BLaER1 (cell line): Measurements from ENCODE around the gene SPRING1.

ENCODE experiments used
- H3K27ac ChIP-seq: shearing (Covaris generic); formaldehyde crosslinking; 2 replicates; pipeline ENCODE4 v1.8.1; 2022
- H3K27me3 ChIP-seq: shearing (Covaris generic); formaldehyde crosslinking; 2 replicates; pipeline ENCODE4 v1.8.1; 2022
- H3K36me3 ChIP-seq: shearing (Covaris generic); formaldehyde crosslinking; 2 replicates; pipeline ENCODE4 v1.8.1; 2022
- H3K4me1 ChIP-seq: shearing (Covaris generic); formaldehyde crosslinking; 2 replicates; pipeline ENCODE4 v1.8.1; 2022
- H3K4me2 ChIP-seq: shearing (Covaris generic); formaldehyde crosslinking; 2 replicates; pipeline ENCODE4 v1.8.1; 2022
- H3K4me3 ChIP-seq: shearing (Covaris generic); formaldehyde crosslinking; 2 replicates; pipeline ENCODE4 v1.8.1; 2022
- H3K9ac ChIP-seq: shearing (Covaris generic); formaldehyde crosslinking; 2 replicates; pipeline ENCODE4 v1.8.1; 2022
- H3K9me3 ChIP-seq: shearing (Covaris generic); formaldehyde crosslinking; 2 replicates; pipeline ENCODE4 v1.8.1; 2022
- H4K20me1 ChIP-seq: shearing (Covaris generic); formaldehyde crosslinking; 2 replicates; pipeline ENCODE4 v1.8.1; 2022
- Cebpa-rat ChIP-seq: shearing (Covaris generic); IDR thresholded peaks from 2 replicates; pipeline ENCODE4 v1.8.1; 2022

SPRING1 gene

DNA sequence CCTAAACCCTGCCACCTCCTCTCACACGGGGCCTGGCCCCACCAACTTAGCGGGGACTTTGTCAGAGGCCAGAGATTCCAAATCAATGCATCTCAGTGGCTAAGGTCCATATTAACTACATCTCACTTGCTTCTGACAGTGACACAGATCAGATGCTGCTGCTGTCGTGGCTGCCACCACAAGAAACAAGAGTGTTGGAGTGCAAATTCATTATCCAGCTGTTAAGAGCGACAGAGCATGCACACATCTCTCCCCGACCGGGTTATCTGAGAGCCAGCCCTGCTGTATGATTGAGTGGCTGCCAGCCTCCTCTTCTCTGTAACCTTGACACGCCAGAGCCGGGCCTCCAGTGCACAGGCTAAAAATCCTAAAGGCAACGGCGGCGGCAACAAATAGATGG lies 40.2 kb downstream of the SPRING1 start:
- TF ChIP-seq Cebpa-rat = no peak
- H3K27me3 ChIP-seq = no peaks in the 10 kb centered on the region
- no peaks in the 10 kb centered on the region for H4K20me1 ChIP-seq
- peaks cover 69% of the 10 kb centered on the region for H3K4me1 ChIP-seq
- H3K9ac ChIP-seq = no peak overlapping the region
- peak overlapping the region; percentile 95 for H3K4me2 ChIP-seq
- H3K9me3 ChIP-seq = no peaks in the 10 kb centered on the region
- no peaks in the 10 kb centered on the region for H3K36me3 ChIP-seq
- H3K27ac ChIP-seq = no peak overlapping the region
- no peak overlapping the region for H3K4me3 ChIP-seq

- Histone ChIP-seq H3K4me1 (peaks cover 73% of the 10 kb centered on the region), H3K9ac (no peak overlapping the region), H3K9me3 (no peaks in the 10 kb centered on the region), H3K27ac (no peak overlapping the region), H3K36me3 (no peaks in the 10 kb centered on the region), H3K27me3 (no peaks in the 10 kb centered on the region), H3K4me2 (peak overlapping the region; percentile 95), H3K4me3 (no peak overlapping the region), H4K20me1 (no peaks in the 10 kb centered on the region)
- no peak for TF ChIP-seq Cebpa-rat
Measured at GRCh38 chr12:116697305-116697704, 40.6 kb downstream of the SPRING1 start.

- H3K4me1 ChIP-seq = peaks cover 92% of the 10 kb centered on the region
- no peaks in the 10 kb centered on the region for H4K20me1 ChIP-seq
- peak overlapping the region; percentile 56; the same call in 1 of the 2 replicates for H3K9ac ChIP-seq
- H3K27ac ChIP-seq = peak overlapping the region; percentile 61
- peak overlapping the region; percentile 63 for H3K4me3 ChIP-seq
- no peaks in the 10 kb centered on the region for H3K36me3 ChIP-seq
- no peaks in the 10 kb centered on the region for H3K9me3 ChIP-seq
- H3K27me3 ChIP-seq = no peaks in the 10 kb centered on the region
- peak overlapping the region; percentile 95 for H3K4me2 ChIP-seq
- no peak for TF ChIP-seq Cebpa-rat
Measured at GRCh38 chr12:116695464-116695725, 42.5 kb downstream of the SPRING1 start.

GRCh38 chr12:116694653-116695463 lies 43.0 kb downstream of the SPRING1 start:
- peak; percentile 72 for TF ChIP-seq Cebpa-rat
- peak overlapping the region; percentile 63 for H3K4me3 ChIP-seq
- H3K4me1 ChIP-seq = peaks cover 97% of the 10 kb centered on the region
- H3K4me2 ChIP-seq = peak overlapping the region; percentile 95
- no peaks in the 10 kb centered on the region for H3K36me3 ChIP-seq
- H3K27me3 ChIP-seq = no peaks in the 10 kb centered on the region
- H3K27ac ChIP-seq = peak overlapping the region; percentile 61
- no peaks in the 10 kb centered on the region for H4K20me1 ChIP-seq
- no peaks in the 10 kb centered on the region for H3K9me3 ChIP-seq
- peak overlapping the region; percentile 56; the same call in 1 of the 2 replicates for H3K9ac ChIP-seq

- peak overlapping the region; percentile 61 for H3K27ac ChIP-seq
- peaks cover 99% of the 10 kb centered on the region for H3K4me1 ChIP-seq
- no peaks in the 10 kb centered on the region for H3K36me3 ChIP-seq
- H3K4me2 ChIP-seq = peak overlapping the region; percentile 95
- TF ChIP-seq Cebpa-rat = no peak
- no peaks in the 10 kb centered on the region for H3K27me3 ChIP-seq
- H3K4me3 ChIP-seq = peak overlapping the region; percentile 63
- H3K9ac ChIP-seq = peak overlapping the region; percentile 56
- no peaks in the 10 kb centered on the region for H3K9me3 ChIP-seq
- H4K20me1 ChIP-seq = no peaks in the 10 kb centered on the region
Measured at GRCh38 chr12:116693286-116694227, 44.3 kb downstream of the SPRING1 start.

- no peaks in the 10 kb centered on the region for H4K20me1 ChIP-seq
- H3K4me2 ChIP-seq = peak overlapping the region; percentile 95
- H3K4me3 ChIP-seq = peak overlapping the region; percentile 63
- H3K27ac ChIP-seq = peak overlapping the region; percentile 61; the same call in 1 of the 2 replicates
- H3K27me3 ChIP-seq = no peaks in the 10 kb centered on the region
- H3K9ac ChIP-seq = peak overlapping the region; percentile 56; the same call in 1 of the 2 replicates
- H3K36me3 ChIP-seq = no peaks in the 10 kb centered on the region
- peaks cover 99% of the 10 kb centered on the region for H3K4me1 ChIP-seq
- no peaks in the 10 kb centered on the region for H3K9me3 ChIP-seq
- TF ChIP-seq Cebpa-rat = 0 out of 2 replicates have a peak, but pooled peaks have one; percentile 62
Measured at GRCh38 chr12:116692605-116693004, 45.3 kb downstream of the SPRING1 start.

DNA sequence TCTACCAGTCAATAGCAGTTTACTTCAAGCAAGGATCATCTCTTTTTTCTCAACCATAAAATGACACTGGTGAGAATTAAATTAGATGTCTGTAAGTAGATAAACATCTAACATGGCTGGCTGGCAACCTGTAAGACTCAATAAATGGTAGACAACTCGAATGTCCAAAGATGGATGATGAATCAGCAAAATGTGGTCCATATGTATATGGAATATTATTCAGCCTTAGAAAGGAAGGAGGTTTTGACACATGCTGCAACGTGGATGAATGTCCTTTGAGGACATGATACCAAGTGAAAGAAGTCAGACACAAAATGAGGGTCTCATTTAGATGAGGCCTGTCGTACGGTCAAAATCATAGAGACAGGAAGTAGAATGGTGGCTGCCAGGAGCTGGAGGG lies 46.2 kb downstream of the SPRING1 start:
- no peak for TF ChIP-seq Cebpa-rat
- H3K27ac ChIP-seq = no peak overlapping the region
- H3K9me3 ChIP-seq = no peaks in the 10 kb centered on the region
- peaks cover 94% of the 10 kb centered on the region for H3K4me1 ChIP-seq
- no peaks in the 10 kb centered on the region for H3K27me3 ChIP-seq
- H3K4me2 ChIP-seq = peak overlapping the region; percentile 95
- H3K9ac ChIP-seq = no peak overlapping the region
- H4K20me1 ChIP-seq = no peaks in the 10 kb centered on the region
- H3K36me3 ChIP-seq = no peaks in the 10 kb centered on the region
- H3K4me3 ChIP-seq = no peak overlapping the region

- Histone ChIP-seq H3K4me3 (no peak overlapping the region), H3K27me3 (no peaks in the 10 kb centered on the region), H3K27ac (no peak overlapping the region), H4K20me1 (no peaks in the 10 kb centered on the region), H3K4me1 (peaks cover 90% of the 10 kb centered on the region), H3K4me2 (peak overlapping the region; percentile 95), H3K9me3 (no peaks in the 10 kb centered on the region), H3K36me3 (no peaks in the 10 kb centered on the region), H3K9ac (no peak overlapping the region)
- no peak for TF ChIP-seq Cebpa-rat
Measured at GRCh38 chr12:116691205-116691604, 46.7 kb downstream of the SPRING1 start.

DNA sequence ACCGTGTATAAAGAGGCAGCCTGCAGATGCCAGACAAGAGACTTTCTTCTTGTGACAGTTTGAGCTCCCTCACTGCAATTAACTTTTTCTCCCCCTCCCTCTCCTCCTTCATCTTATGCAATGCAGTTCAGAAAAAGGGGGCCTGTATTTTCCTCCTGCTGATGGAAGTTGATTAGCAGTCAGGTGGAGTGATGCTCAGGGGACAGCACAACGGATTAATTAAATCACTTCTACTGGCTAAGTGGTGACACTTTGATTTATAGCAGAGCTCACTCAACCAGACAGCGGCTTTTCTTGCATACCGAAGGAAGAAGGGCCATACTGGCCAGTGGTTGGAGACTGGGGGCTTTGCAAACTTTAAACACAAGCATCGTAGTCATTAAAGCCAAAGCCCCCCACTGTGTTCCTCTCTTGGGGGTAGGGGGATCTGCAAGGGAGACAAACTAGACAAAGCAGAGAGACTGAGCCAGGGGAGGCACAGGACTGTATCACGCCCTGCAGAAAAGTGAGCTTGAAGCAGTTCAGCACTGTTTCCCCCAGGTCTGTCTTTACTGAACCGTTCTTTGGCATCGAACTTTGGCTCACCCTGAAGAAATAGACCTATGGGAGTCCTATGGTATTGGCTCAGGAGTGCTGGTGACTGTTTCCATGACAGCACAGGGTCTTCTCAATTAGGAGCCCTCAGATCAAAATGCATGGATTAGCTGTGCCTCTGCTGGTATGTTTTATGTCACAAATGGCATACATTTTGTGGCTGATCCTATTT lies 47.7 kb downstream of the SPRING1 start:
- H4K20me1 ChIP-seq = no peaks in the 10 kb centered on the region
- H3K36me3 ChIP-seq = no peaks in the 10 kb centered on the region
- peak overlapping the region; percentile 95 for H3K4me2 ChIP-seq
- peaks cover 80% of the 10 kb centered on the region for H3K4me1 ChIP-seq
- no peak for TF ChIP-seq Cebpa-rat
- H3K4me3 ChIP-seq = 0 out of 2 replicates have a peak overlapping the region, but pooled peaks have one; percentile 14
- H3K27ac ChIP-seq = peak overlapping the region; percentile 55
- peak overlapping the region; percentile 34; the same call in 1 of the 2 replicates for H3K9ac ChIP-seq
- H3K9me3 ChIP-seq = no peaks in the 10 kb centered on the region
- H3K27me3 ChIP-seq = no peaks in the 10 kb centered on the region
